DMS53 (cell line): ENCODE measurements around the gene KRT76.
"Not testable (repeated sequence)": the region's sequence is repeated elsewhere in the genome, so short reads cannot be mapped to it uniquely, and the experiment has no call there.

Experiments
- DNase-seq: peaks from one replicate; lab custom pipeline; 2025; lab: John Stamatoyannopoulos, UW

Gene KRT76

GRCh38 chr12:52759218-52759617, 17.9 kb downstream of the KRT76 start:
- no peak for DNase-seq

GRCh38 chr12:52757449-52758176, 19.5 kb downstream of the KRT76 start:
- no peak for DNase-seq

- DNase-seq, result no peak
Observed at GRCh38 chr12:52756281-52756960, 20.7 kb downstream of the KRT76 start.

- no peak for DNase-seq
Observed at GRCh38 chr12:52755533-52755932, 21.6 kb downstream of the KRT76 start.

- DNase-seq, result no peak
Observed at GRCh38 chr12:52754135-52754534, 23.0 kb downstream of the KRT76 start.

- no peak for DNase-seq
Observed at GRCh38 chr12:52753283-52753682, 23.9 kb downstream of the KRT76 start.

- no peak for DNase-seq
Observed at GRCh38 chr12:52752516-52752915, 24.6 kb downstream of the KRT76 start.

- DNase-seq, result no peak
Observed at GRCh38 chr12:52751795-52752194, 25.4 kb downstream of the KRT76 start.

- not testable (repeated sequence) for DNase-seq
Observed at GRCh38 chr12:52750532-52750931, 26.6 kb downstream of the KRT76 start.

GRCh38 chr12:52749827-52750226, 27.3 kb downstream of the KRT76 start:
- no peak for DNase-seq

- no peak for DNase-seq
Observed at GRCh38 chr12:52748578-52748977, 28.6 kb downstream of the KRT76 start.

GRCh38 chr12:52745554-52745953, 31.6 kb downstream of the KRT76 start:
- no peak for DNase-seq

- no peak for DNase-seq
Observed at GRCh38 chr12:52744493-52745156, 32.5 kb downstream of the KRT76 start.

- DNase-seq, result no peak
Observed at GRCh38 chr12:52742822-52743457, 34.2 kb downstream of the KRT76 start.

- DNase-seq, result no peak
Observed at GRCh38 chr12:52742196-52742580, 35.0 kb downstream of the KRT76 start.

- peak; percentile 51 for DNase-seq
Observed at GRCh38 chr12:52741375-52742195, 35.6 kb downstream of the KRT76 start.

GRCh38 chr12:52740584-52740983, 36.6 kb downstream of the KRT76 start:
- DNase-seq, result no peak

GRCh38 chr12:52739963-52740362, 37.2 kb downstream of the KRT76 start:
- DNase-seq, result no peak

- no peak for DNase-seq
Observed at GRCh38 chr12:52735816-52736632, 41.1 kb downstream of the KRT76 start.

- no peak for DNase-seq
Observed at GRCh38 chr12:52735106-52735505, 42.0 kb downstream of the KRT76 start.

GRCh38 chr12:52730793-52731192, 46.4 kb downstream of the KRT76 start:
- DNase-seq, result no peak
